HEK293 (cell line): ENCODE data around the gene ADAMTSL5.

Source experiments
- GLIS2 ChIP-seq: fragments of 450-650 bp; formaldehyde crosslinking; IDR thresholded peaks from 2 replicates; pipeline ENCODE4 v1.5.1; 2016; ENCODE audit warnings: missing biosample characterization, missing genetic modification characterization
- HOXA7 ChIP-seq: sonication (generic); formaldehyde crosslinking; IDR thresholded peaks from 2 replicates; pipeline ENCODE4 v1.8.1; 2022; ENCODE audit warnings: missing genetic modification reagents, borderline replicate concordance
- OVOL3 ChIP-seq: fragments of 450-650 bp; formaldehyde crosslinking; IDR thresholded peaks from 2 replicates; pipeline ENCODE4 v1.5.1; 2016; ENCODE audit warnings: missing biosample characterization, missing genetic modification characterization
- SP3 ChIP-seq: fragments of 450-650 bp; formaldehyde crosslinking; IDR thresholded peaks from 2 replicates; pipeline ENCODE4 v1.5.1; 2016; ENCODE audit warnings: missing biosample characterization, missing genetic modification characterization
- ZEB2 ChIP-seq: fragments of 450-650 bp; formaldehyde crosslinking; IDR thresholded peaks from 2 replicates; pipeline ENCODE4 v1.5.1; 2016; ENCODE audit warnings: missing biosample characterization, missing genetic modification characterization
- ZNF132 ChIP-seq: fragments of 450-650 bp; formaldehyde crosslinking; IDR thresholded peaks from 2 replicates; pipeline ENCODE4 v1.5.1; 2017; ENCODE audit warnings: missing biosample characterization, missing genetic modification characterization, borderline replicate concordance
- ZNF138 ChIP-seq: fragments of 450-650 bp; formaldehyde crosslinking; IDR thresholded peaks from 2 replicates; pipeline ENCODE4 v1.5.1; 2016; ENCODE audit warnings: missing biosample characterization, missing genetic modification characterization, borderline replicate concordance
- ZNF175 ChIP-seq: fragments of 450-650 bp; formaldehyde crosslinking; IDR thresholded peaks from 2 replicates; pipeline ENCODE4 v1.5.1; 2016; ENCODE audit warnings: missing biosample characterization, missing genetic modification characterization
- ZNF223 ChIP-seq: fragments of 450-650 bp; formaldehyde crosslinking; IDR thresholded peaks from 2 replicates; pipeline ENCODE4 v1.5.1; 2016; ENCODE audit warnings: missing biosample characterization, missing genetic modification characterization
- ZNF292 ChIP-seq: fragments of 450-650 bp; formaldehyde crosslinking; IDR thresholded peaks from 2 replicates; pipeline ENCODE4 v1.5.1; 2016; ENCODE audit warnings: low read depth, missing biosample characterization, missing genetic modification characterization, borderline replicate concordance
- ZNF324 ChIP-seq: fragments of 450-650 bp; formaldehyde crosslinking; IDR thresholded peaks from 2 replicates; pipeline ENCODE4 v1.5.1; 2016; ENCODE audit warnings: missing biosample characterization, missing genetic modification characterization
- ZNF404 ChIP-seq: fragments of 450-650 bp; formaldehyde crosslinking; IDR thresholded peaks from 2 replicates; pipeline ENCODE4 v1.5.1; 2017; ENCODE audit warnings: missing biosample characterization, missing genetic modification characterization
- ZNF416 ChIP-seq: fragments of 450-650 bp; formaldehyde crosslinking; IDR thresholded peaks from 2 replicates; pipeline ENCODE4 v1.5.1; 2016; ENCODE audit warnings: missing biosample characterization, missing genetic modification characterization
- ZNF544 ChIP-seq: fragments of 450-650 bp; formaldehyde crosslinking; IDR thresholded peaks from 2 replicates; pipeline ENCODE4 v1.5.0; 2017; ENCODE audit warnings: missing biosample characterization, missing genetic modification characterization
- ZNF571 ChIP-seq: fragments of 450-650 bp; formaldehyde crosslinking; IDR thresholded peaks from 2 replicates; pipeline ENCODE4 v1.5.0; 2017; ENCODE audit warnings: missing biosample characterization, missing genetic modification characterization
- ZNF596 ChIP-seq: fragments of 450-650 bp; IDR thresholded peaks from 2 replicates; pipeline ENCODE4 v1.5.0; 2018; ENCODE audit warnings: missing biosample characterization, mild to moderate bottlenecking, missing genetic modification characterization, moderate library complexity
- ZNF610 ChIP-seq: fragments of 450-650 bp; formaldehyde crosslinking; IDR thresholded peaks from 2 replicates; pipeline ENCODE4 v1.5.1; 2016; ENCODE audit warnings: missing biosample characterization, missing genetic modification characterization, borderline replicate concordance
- ZNF629 ChIP-seq: fragments of 450-650 bp; formaldehyde crosslinking; IDR thresholded peaks from 2 replicates; pipeline ENCODE4 v1.5.1; 2017; ENCODE audit warnings: missing biosample characterization, missing genetic modification characterization
- ZNF654 ChIP-seq: fragments of 450-650 bp; formaldehyde crosslinking; IDR thresholded peaks from 2 replicates; pipeline ENCODE4 v1.5.1; 2016; ENCODE audit warnings: low read depth, missing biosample characterization, missing genetic modification characterization
- ZNF677 ChIP-seq: fragments of 450-650 bp; IDR thresholded peaks from 2 replicates; pipeline ENCODE4 v1.5.0; 2018; ENCODE audit warnings: missing biosample characterization, mild to moderate bottlenecking, missing genetic modification characterization, moderate library complexity
- ZNF777 ChIP-seq: fragments of 450-650 bp; formaldehyde crosslinking; IDR thresholded peaks from 2 replicates; pipeline ENCODE4 v1.5.1; 2017; ENCODE audit warnings: missing biosample characterization, missing genetic modification characterization, borderline replicate concordance
- ZNF791 ChIP-seq: fragments of 450-650 bp; formaldehyde crosslinking; IDR thresholded peaks from 2 replicates; pipeline ENCODE4 v1.5.1; 2016; ENCODE audit warnings: missing biosample characterization, missing genetic modification characterization
- ZNF792 ChIP-seq: fragments of 450-650 bp; formaldehyde crosslinking; IDR thresholded peaks from 2 replicates; pipeline ENCODE4 v1.5.1; 2016; ENCODE audit warnings: missing biosample characterization, missing genetic modification characterization
- ZNF830 ChIP-seq: fragments of 450-650 bp; IDR thresholded peaks from 2 replicates; pipeline ENCODE4 v1.5.0; 2018; ENCODE audit warnings: missing biosample characterization, missing genetic modification characterization, low read depth, mild to moderate bottlenecking, moderate library complexity
- ZNF837 ChIP-seq: fragments of 450-650 bp; formaldehyde crosslinking; IDR thresholded peaks from 2 replicates; pipeline ENCODE4 v1.5.1; 2016; ENCODE audit warnings: missing biosample characterization, missing genetic modification characterization
- ZSCAN23 ChIP-seq: fragments of 450-650 bp; formaldehyde crosslinking; IDR thresholded peaks from 2 replicates; pipeline ENCODE4 v1.5.1; 2016; ENCODE audit warnings: missing biosample characterization, missing genetic modification characterization
- ZSCAN30 ChIP-seq: fragments of 450-650 bp; IDR thresholded peaks from 2 replicates; pipeline ENCODE4 v1.5.1; 2018; ENCODE audit warnings: missing biosample characterization, mild to moderate bottlenecking, missing genetic modification characterization, moderate library complexity
- TF ChIP-seq, protein P1 (sequence below): fragments of 450-650 bp; formaldehyde crosslinking; IDR thresholded peaks from 2 replicates; pipeline ENCODE4 v1.5.1; 2016; ENCODE audit warnings: missing biosample characterization, missing genetic modification characterization
- TF ChIP-seq, protein P2 (sequence below): fragments of 450-650 bp; formaldehyde crosslinking; IDR thresholded peaks from 2 replicates; pipeline ENCODE4 v1.5.1; 2016; ENCODE audit warnings: missing biosample characterization, missing genetic modification characterization
- TF ChIP-seq, protein P3 (sequence below): fragments of 450-650 bp; formaldehyde crosslinking; IDR thresholded peaks from 2 replicates; pipeline ENCODE4 v1.5.1; 2016; ENCODE audit warnings: missing biosample characterization, missing genetic modification characterization
- TF ChIP-seq, protein P4 (sequence below): fragments of 450-650 bp; formaldehyde crosslinking; IDR thresholded peaks from 2 replicates; pipeline ENCODE4 v1.5.1; 2016; ENCODE audit warnings: missing biosample characterization, missing genetic modification characterization
- TF ChIP-seq, protein P5 (sequence below): fragments of 450-650 bp; formaldehyde crosslinking; IDR thresholded peaks from 2 replicates; pipeline ENCODE4; 2016; ENCODE audit warnings: missing biosample characterization, missing genetic modification characterization

Gene ADAMTSL5

DNA sequence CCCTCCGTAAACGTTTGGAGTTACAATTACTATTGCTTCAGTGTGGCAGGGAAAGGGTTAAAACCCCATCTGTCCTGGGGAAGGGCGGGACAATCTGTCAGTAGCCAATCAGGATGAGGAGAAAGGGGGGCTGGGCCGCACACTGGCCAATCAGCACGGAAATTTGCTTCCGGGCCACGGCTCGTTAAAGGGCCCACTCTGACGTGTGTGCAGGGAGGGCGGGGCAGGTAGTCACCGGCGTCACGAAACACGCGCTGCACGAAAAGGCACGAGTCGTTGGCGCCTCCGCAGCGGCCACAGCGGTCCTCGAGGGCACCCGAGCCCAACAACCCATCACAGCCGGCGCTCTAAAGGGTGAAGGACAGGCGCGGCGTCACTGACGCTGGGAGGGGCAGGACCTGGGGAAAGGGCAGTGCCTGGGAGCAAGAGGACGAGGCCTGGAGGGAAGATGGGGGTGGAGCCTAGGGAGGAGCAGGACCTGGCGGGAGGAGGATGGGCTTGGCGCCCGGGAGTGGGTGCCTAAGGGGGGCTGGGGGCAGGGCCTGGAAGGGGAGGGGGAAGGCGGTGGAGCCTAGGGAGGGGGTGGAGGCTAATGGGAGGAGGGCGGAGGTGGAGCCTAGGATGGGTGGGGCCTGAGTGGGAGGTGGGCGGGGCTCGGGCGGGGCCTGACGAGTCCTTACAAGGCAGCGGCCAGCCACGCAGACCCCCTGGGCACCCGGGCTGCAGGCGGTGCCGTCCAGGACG lies 4.9 kb downstream of the ADAMTSL5 start (continued):
- TF ChIP-seq ZEB2 (tag by site-specific recombination) (peak; percentile 52; the same call in 1 of the 2 replicates), GLIS2 (tag by site-specific recombination) (0 out of 2 replicates have a peak, but pooled peaks have one; percentile 38), ZNF571 (tag by site-specific recombination) (no peak), ZNF138 (no peak), ZNF792 (no peak), ZNF416 (tag by site-specific recombination) (no peak), ZNF596 (tag by site-specific recombination) (no peak), ZNF791 (tag by site-specific recombination) (no peak), SP3 (tag by site-specific recombination) (peak; percentile 87), ZNF837 (tag by site-specific recombination) (no peak), ZNF677 (no peak), ZNF654 (tag by site-specific recombination) (no peak), ZNF223 (no peak), ZNF404 (no peak), ZNF324 (no peak), ZNF629 (peak; percentile 87), OVOL3 (tag by site-specific recombination) (no peak), ZNF610 (tag by site-specific recombination) (no peak), ZNF830 (no peak), ZNF175 (tag by site-specific recombination) (no peak), ZNF132 (tag by site-specific recombination) (no peak), ZNF292 (no peak), HOXA7 (CRISPR knock-in tag) (no peak), ZNF777 (tag by site-specific recombination) (no peak), ZNF544 (tag by site-specific recombination) (no peak), ZSCAN30 (tag by site-specific recombination) (no peak), ZSCAN23 (tag by site-specific recombination) (no peak)
- TF ChIP-seq, protein P1, sequence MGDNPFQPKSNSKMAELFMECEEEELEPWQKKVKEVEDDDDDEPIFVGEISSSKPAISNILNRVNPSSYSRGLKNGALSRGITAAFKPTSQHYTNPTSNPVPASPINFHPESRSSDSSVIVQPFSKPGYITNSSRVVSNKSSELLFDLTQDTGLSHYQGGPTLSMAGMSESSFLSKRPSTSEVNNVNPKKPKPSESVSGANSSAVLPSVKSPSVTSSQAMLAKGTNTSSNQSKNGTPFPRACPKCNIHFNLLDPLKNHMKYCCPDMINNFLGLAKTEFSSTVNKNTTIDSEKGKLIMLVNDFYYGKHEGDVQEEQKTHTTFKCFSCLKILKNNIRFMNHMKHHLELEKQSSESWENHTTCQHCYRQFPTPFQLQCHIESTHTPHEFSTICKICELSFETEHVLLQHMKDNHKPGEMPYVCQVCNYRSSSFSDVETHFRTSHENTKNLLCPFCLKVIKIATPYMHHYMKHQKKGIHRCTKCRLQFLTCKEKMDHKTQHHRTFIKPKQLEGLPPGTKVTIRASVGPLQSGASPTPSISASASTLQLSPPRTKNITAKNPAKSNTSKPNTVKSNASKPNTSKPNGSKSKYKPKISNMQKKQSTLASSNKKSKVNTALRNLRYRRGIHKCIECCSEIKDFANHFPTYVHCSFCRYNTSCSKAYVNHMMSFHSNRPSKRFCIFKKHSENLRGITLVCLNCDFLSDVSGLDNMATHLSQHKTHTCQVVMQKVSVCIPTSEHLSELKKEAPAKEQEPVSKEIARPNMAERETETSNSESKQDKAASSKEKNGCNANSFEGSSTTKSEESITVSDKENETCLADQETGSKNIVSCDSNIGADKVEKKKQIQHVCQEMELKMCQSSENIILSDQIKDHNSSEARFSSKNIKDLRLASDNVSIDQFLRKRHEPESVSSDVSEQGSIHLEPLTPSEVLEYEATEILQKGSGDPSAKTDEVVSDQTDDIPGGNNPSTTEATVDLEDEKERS, result no peak
- TF ChIP-seq, protein P2, sequence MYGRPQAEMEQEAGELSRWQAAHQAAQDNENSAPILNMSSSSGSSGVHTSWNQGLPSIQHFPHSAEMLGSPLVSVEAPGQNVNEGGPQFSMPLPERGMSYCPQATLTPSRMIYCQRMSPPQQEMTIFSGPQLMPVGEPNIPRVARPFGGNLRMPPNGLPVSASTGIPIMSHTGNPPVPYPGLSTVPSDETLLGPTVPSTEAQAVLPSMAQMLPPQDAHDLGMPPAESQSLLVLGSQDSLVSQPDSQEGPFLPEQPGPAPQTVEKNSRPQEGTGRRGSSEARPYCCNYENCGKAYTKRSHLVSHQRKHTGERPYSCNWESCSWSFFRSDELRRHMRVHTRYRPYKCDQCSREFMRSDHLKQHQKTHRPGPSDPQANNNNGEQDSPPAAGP (tag by site-specific recombination), result 0 out of 2 replicates have a peak, but pooled peaks have one; percentile 52
- TF ChIP-seq, protein P3, sequence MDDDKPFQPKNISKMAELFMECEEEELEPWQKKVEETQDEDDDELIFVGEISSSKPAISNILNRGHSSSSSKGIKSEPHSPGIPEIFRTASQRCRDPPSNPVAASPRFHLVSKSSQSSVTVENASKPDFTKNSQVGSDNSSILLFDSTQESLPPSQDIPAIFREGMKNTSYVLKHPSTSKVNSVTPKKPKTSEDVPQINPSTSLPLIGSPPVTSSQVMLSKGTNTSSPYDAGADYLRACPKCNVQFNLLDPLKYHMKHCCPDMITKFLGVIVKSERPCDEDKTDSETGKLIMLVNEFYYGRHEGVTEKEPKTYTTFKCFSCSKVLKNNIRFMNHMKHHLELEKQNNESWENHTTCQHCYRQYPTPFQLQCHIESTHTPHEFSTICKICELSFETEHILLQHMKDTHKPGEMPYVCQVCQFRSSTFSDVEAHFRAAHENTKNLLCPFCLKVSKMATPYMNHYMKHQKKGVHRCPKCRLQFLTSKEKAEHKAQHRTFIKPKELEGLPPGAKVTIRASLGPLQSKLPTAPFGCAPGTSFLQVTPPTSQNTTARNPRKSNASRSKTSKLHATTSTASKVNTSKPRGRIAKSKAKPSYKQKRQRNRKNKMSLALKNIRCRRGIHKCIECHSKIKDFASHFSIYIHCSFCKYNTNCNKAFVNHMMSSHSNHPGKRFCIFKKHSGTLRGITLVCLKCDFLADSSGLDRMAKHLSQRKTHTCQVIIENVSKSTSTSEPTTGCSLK (tag by site-specific recombination), result no peak
- TF ChIP-seq, protein P4, sequence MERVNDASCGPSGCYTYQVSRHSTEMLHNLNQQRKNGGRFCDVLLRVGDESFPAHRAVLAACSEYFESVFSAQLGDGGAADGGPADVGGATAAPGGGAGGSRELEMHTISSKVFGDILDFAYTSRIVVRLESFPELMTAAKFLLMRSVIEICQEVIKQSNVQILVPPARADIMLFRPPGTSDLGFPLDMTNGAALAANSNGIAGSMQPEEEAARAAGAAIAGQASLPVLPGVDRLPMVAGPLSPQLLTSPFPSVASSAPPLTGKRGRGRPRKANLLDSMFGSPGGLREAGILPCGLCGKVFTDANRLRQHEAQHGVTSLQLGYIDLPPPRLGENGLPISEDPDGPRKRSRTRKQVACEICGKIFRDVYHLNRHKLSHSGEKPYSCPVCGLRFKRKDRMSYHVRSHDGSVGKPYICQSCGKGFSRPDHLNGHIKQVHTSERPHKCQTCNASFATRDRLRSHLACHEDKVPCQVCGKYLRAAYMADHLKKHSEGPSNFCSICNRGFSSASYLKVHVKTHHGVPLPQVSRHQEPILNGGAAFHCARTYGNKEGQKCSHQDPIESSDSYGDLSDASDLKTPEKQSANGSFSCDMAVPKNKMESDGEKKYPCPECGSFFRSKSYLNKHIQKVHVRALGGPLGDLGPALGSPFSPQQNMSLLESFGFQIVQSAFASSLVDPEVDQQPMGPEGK (tag by site-specific recombination), result peak; percentile 91
- TF ChIP-seq, protein P5, sequence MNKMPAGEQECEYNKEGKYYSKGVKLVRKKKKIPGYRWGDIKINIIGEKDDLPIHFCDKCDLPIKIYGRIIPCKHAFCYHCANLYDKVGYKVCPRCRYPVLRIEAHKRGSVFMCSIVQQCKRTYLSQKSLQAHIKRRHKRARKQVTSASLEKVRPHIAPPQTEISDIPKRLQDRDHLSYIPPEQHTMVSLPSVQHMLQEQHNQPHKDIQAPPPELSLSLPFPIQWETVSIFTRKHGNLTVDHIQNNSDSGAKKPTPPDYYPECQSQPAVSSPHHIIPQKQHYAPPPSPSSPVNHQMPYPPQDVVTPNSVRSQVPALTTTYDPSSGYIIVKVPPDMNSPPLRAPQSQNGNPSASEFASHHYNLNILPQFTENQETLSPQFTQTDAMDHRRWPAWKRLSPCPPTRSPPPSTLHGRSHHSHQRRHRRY (tag by site-specific recombination), result no peak
